ENCODE measurements around the gene KRTAP20-1. TPM values are rescaled to one million over a fixed set of nuclear protein-coding genes. Genes with fewer than 3 reads are reported as not detected.

KRTAP20-1 gene
- total and polyA plus RNA-seq, 12 donors, result not detected

GRCh38 chr21:30598802-30599201 lies 17.4 kb upstream of the KRTAP20-1 start, which contains the start of gene KRTAP6-2:
Gene KRTAP6-2 (minus strand): TSS chr21:30598902. CDS start chr21:30598874, 28 bp downstream.
- WGBS, 2 donors, result 93 to 98% methylated on average over 6 of the region's 6 CpGs
- Histone ChIP-seq H3K4me3 (no peak within 1 kb of the TSS), H3K9me3 (peaks cover 0 to 6% (median 0%) of the 10 kb centered on the region in 11 donors), H3K36me3 (no peaks in the 10 kb centered on the region), H3K27me3 (no peaks in the 10 kb centered on the region), H3K4me1 (no peaks in the 10 kb centered on the region), H3K27ac (no peak within 1 kb of the TSS)
- no peak for DNase-seq
- intact Hi-C loops (cut with DNase I), result no loop called here
- TF ChIP-seq, protein P1, sequence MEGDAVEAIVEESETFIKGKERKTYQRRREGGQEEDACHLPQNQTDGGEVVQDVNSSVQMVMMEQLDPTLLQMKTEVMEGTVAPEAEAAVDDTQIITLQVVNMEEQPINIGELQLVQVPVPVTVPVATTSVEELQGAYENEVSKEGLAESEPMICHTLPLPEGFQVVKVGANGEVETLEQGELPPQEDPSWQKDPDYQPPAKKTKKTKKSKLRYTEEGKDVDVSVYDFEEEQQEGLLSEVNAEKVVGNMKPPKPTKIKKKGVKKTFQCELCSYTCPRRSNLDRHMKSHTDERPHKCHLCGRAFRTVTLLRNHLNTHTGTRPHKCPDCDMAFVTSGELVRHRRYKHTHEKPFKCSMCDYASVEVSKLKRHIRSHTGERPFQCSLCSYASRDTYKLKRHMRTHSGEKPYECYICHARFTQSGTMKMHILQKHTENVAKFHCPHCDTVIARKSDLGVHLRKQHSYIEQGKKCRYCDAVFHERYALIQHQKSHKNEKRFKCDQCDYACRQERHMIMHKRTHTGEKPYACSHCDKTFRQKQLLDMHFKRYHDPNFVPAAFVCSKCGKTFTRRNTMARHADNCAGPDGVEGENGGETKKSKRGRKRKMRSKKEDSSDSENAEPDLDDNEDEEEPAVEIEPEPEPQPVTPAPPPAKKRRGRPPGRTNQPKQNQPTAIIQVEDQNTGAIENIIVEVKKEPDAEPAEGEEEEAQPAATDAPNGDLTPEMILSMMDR (IDR thresholded peaks at IDR 0.05), result no peak
- ATAC-seq, result no peak

DNA sequence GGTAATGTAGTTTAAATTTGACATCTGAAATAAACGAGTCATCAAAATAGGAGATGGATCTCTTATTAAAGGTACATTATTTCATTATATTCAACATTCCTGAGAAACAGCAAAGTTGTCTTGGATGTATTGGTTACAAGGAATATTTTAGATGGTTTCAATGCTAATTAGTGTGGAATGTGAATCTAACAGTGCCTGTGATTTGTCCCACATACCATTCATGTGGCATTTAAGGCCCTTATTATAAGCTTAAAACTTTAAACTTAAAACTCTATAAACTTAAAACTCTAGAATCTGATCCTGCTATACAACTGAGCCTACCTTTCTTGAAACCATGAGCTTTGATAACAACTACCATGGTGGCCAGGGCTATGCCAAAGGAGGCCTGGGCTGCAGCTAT lies 15.4 kb upstream of the KRTAP20-1 start, which contains the start of gene KRTAP22-1:
KRTAP22-1 (plus strand) TSS at position 301 of the 400 bp plus-strand sequence.
- H3K4me3 ChIP-seq, result no peak within 1 kb of the TSS
- H3K27ac ChIP-seq, result no peak within 1 kb of the TSS
- TF ChIP-seq, protein P1 (IDR thresholded peaks at IDR 0.05), result no peak
- peaks cover 0 to 6% (median 0%) of the 10 kb centered on the region in 11 donors for H3K9me3 ChIP-seq
- DNase-seq (no peak), ATAC-seq (no peak)
- no peaks in the 10 kb centered on the region for H3K36me3 ChIP-seq
- no peaks in the 10 kb centered on the region for H3K27me3 ChIP-seq
- intact Hi-C loops (cut with DNase I), result no loop called here
- H3K4me1 ChIP-seq, result no peaks in the 10 kb centered on the region
- 44 to 95% methylated on average over 1 of the region's 1 CpG for WGBS, 2 donors

- H3K4me3 ChIP-seq, result no peak overlapping the region
- TF ChIP-seq, protein P1 (IDR thresholded peaks at IDR 0.05), result no peak
- H3K27ac ChIP-seq, result no peak overlapping the region
- H3K27me3 ChIP-seq, result no peaks in the 10 kb centered on the region
- H3K9me3 ChIP-seq, result peaks cover 0 to 8% (median 0%) of the 10 kb centered on the region in 11 donors
- 89 to 90% methylated on average over 2 of the region's 2 CpGs for WGBS, 2 donors
- intact Hi-C loops (cut with DNase I), result no loop called here
- H3K4me1 ChIP-seq, result no peaks in the 10 kb centered on the region
- ATAC-seq (no peak), DNase-seq (no peak)
- no peaks in the 10 kb centered on the region for H3K36me3 ChIP-seq
Measured at GRCh38 chr21:30605968-30606367, 10.3 kb upstream of the KRTAP20-1 start.

GRCh38 chr21:30612132-30612531 lies 4.1 kb upstream of the KRTAP20-1 start:
- Histone ChIP-seq H3K9me3 (peaks cover 0 to 12% (median 0%) of the 10 kb centered on the region in 11 donors), H3K36me3 (no peaks in the 10 kb centered on the region), H3K27me3 (no peaks in the 10 kb centered on the region), H3K27ac (no peak overlapping the region), H3K4me3 (no peak overlapping the region), H3K4me1 (no peaks in the 10 kb centered on the region)
- no peak for ATAC-seq
- intact Hi-C loops (cut with DNase I), result no loop called here
- 82 to 92% methylated on average over 2 of the region's 2 CpGs for WGBS, 2 donors
- TF ChIP-seq, protein P1 (IDR thresholded peaks at IDR 0.05), result no peak
- no peak for DNase-seq

Data from heart right ventricle (tissue), 16 donors.